HG03196 (cell line): ENCODE measurements around the gene KIFAP3.
"Not testable (repeated sequence)": the region's sequence is repeated elsewhere in the genome, so short reads cannot be mapped to it uniquely, and the experiment has no call there.

ENCODE experiments used
- ATAC-seq: cut with Tn5 transposase; IDR thresholded peaks from one replicate; pipeline ENCODE4 v1.9.1; 2021; ENCODE audit not compliant: unreplicated experiment

Gene KIFAP3

GRCh38 chr1:170074250-170075157 lies at the start of gene KIFAP3:
Gene KIFAP3 (minus strand): TSS chr1:170074695. CDS start chr1:170074467, 228 bp downstream.
- ATAC-seq = peak; percentile 99

GRCh38 chr1:170122366-170122765 lies 47.9 kb upstream of the KIFAP3 start:
- ATAC-seq = no peak

DNA sequence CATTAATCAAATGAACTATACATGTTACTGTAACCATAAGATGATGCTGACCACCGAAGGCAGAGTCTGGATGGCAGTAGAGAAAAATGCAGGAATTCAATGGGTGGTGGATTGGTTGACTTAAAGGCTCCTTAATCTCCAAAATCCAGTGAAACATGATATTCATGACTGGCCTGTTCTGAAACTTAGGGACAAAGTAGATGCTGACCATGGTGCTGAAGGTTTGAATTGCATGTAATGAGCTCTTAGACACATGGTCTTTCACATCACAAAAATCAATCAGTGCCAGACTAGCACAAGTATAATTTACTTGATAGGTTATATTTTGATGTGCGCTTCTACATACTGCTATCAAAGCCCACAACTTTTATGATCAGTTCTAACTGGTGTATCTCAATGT lies 40.4 kb upstream of the KIFAP3 start:
- no peak for ATAC-seq

DNA sequence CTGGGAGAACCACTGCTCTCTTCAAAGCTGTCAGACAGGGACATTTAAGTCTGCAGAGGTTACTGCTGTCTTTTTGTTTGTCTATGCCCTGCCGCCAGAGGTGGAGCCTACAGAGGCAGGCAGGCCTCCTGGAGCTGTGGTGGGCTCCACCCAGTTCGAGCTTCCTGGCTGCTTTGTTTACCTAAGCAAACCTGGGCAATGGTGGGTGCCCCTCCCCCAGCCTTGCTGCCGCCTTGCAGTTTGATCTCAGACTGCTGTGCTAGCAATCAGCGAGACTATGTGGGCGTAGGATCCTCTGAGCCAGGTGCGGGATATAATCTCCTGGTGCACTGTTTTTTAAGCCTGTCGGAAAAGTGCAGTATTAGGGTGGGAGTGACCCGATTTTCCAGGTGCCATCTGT lies 38.6 kb upstream of the KIFAP3 start:
- not testable (repeated sequence) for ATAC-seq

- no peak for ATAC-seq
Measured at GRCh38 chr1:170097449-170097948, 23.0 kb upstream of the KIFAP3 start.

- ATAC-seq = no peak
Measured at GRCh38 chr1:170096806-170097340, 22.4 kb upstream of the KIFAP3 start.

GRCh38 chr1:170095976-170096748 lies 21.7 kb upstream of the KIFAP3 start:
- ATAC-seq = no peak

DNA sequence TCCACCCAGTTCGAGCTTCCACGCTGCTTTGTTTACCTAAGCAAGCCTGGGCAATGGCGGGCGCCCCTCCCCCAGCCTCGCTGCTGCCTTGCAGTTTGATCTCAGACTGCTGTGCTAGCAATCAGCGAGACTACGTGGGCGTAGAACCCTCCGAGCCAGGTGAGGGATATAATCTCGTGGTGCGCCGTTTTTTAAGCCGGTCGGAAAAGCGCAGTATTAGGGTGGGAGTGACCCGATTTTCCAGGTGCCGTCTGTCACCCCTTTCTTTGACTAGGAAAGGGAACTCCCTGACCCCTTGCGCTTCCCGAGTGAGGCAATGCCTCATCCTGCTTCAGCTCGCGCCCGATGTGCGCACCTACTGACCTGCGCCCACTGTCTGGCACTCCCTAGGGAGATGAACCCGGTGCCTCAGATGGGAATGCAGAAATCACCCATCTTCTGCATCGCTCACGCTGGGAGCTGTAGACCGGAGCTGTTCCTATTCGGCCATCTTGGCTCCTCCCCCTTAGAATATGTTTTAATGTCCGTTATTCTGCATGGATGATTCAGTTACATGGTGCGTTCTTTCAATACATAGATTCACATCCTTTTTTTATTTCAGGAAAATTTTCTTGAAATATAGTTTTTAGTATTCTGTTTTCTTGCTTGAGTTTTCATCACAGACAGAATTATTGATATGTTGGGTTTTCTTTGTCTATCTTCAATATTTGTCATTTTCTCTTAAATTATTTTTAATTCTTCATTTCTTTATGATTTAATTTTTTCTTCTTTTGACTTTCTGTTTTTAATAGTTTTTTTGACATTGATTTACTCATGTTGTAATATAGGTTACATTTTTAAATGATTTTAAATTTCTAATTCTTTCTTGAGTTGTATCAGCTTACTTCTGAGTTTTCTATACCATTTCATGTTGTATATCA lies 20.5 kb upstream of the KIFAP3 start:
- ATAC-seq = not testable (repeated sequence)

GRCh38 chr1:170086399-170087032 lies 12.0 kb upstream of the KIFAP3 start:
- ATAC-seq = no peak

DNA sequence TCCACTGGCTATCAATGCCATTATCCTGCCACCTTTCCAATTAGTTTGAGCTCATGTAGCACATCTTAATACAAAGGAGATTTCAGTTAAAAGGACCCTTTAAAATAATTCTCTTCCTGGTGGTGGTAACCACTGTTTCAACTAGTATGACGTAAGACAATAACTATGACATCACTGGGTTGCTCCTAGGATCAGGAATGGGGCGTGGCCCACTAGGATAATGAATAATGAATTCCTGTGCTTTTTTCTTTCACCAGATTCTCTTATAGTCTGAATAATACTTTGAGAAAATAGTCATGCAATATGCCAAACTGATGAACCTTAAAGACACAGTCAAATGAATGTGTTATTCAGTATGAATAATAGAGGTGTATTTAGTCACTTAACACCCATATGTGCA lies 10.6 kb upstream of the KIFAP3 start:
- no peak for ATAC-seq

- ATAC-seq = no peak
Measured at GRCh38 chr1:170078610-170079189, 4.2 kb upstream of the KIFAP3 start.

DNA sequence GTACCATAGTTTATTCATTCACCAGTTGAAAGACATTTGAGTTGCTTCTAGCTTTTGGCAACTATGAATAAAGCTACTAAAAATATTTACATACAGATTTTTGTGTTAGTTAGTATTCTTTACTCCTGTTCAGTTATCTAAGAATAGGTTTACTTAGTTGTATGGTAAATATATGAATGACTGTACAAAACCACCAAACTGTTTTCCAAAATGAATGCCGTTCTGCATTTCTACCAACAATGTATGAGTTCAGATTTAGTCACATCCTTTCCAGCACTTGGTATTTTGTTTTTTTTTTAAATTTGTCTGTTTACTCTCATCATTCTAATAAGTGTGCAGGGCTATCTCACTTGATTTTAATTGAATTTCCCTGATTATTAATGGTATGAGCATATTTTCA lies 3.4 kb upstream of the KIFAP3 start:
- no peak for ATAC-seq

DNA sequence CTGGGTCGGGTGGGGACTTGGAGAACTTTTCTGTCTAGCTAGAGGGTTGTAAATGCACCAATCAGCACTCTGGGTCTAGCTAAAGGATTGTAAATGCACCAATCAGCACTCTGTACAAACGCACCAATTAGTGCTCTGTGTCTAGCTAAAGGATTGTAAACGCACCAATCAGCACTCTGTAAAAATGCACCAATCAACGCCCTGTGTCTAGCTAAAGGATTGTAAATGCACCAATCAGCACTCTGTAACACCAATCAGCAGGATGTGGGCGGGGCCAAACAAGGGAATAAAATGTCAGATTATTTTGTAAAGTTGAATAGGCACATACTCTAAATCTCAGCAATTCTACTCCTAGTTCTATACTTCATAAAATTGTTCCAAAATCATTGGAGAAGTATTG lies 2.5 kb upstream of the KIFAP3 start:
- ATAC-seq = not testable (repeated sequence)

DNA sequence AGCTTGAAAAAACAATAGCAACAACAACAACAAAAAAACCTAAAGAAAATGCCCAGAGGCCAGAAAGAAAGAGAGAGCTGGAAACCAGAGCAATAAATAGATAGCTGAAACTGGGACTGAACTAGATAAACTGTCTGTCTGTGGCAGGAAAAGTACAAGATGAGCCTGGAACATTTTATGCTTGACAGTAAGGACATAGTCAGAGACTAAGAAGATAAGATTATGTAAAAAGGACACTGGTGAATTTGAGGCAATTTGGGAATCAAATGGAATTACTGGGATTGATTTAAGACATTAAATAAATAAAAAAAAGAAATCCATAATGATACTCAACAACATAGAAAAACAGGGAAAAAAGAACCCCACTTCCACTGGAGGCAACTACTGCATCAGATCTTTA lies 1.7 kb upstream of the KIFAP3 start:
- no peak for ATAC-seq

GRCh38 chr1:170075186-170075585 lies 691 bp upstream of the KIFAP3 start:
- no peak for ATAC-seq

DNA sequence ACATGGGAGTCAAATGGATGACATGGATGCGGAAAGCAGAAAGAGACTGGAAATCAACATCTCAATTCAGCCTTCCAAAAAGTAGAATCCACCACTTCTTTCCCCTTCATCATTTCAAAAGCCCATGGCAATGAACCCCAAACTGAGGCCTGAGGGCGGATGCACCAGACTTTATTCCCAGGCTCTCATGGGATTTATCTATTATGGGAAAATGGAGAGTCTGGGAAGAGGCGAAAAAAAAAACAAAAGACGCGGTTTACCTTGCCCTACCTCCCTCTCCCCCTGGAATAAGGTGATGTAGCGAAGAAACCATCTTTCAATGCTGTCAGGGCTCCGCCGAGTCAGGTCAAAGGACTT lies 624 bp downstream of the KIFAP3 start:
- ATAC-seq = no peak

GRCh38 chr1:170071378-170071777 lies 3.1 kb downstream of the KIFAP3 start:
- no peak for ATAC-seq

- no peak for ATAC-seq
Measured at GRCh38 chr1:170068923-170069322, 5.6 kb downstream of the KIFAP3 start.

DNA sequence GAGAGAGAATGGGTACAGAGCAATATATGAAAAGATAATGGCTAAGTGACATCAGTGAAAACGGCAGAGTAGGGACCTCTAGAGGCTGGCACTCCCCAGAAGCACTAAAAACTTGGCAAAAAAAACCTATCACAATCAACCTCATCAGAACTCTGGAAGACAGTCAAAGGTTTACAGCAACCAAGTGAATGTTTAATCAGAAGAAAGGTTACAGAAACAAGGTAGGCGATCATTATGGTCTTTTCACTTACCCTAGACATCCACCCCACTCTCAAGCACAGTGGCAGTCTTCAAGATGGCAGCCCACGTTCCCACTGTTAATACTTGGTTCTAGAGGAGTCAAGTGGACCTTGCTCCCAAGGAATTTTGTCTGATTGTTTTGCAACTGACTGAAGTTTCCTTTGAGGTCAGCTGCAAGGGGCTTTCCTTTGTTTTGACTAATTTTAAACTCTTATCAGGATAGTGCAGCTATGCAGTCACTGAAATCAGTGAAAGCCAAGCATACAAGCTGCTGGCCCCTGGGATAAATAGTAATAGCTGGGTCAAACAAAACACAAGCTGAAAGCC lies 7.2 kb downstream of the KIFAP3 start:
- peak; percentile 56 for ATAC-seq
